A673 (cell line): Measurements from ENCODE around the gene MYO7A. TPM values are rescaled to one million over a fixed set of nuclear protein-coding genes. Genes with fewer than 3 reads are reported as not detected.

Experiments
- BruUV-seq: library from RNA; stranded (reverse); fragments of 400-500 nt; replicated peaks from 2 replicates; lab custom pipeline; 2021; lab: Mats Ljungman, UMichigan
- CTCF ChIA-PET: fragments of 300-600 bp; sonication (Branson Sonifier 250); formaldehyde crosslinking; loops from one replicate; lab custom pipeline; 2022; ENCODE audit warnings: antibody characterized with exemption; lab: Charles Lee
- POLR2A ChIA-PET: fragments of 300-600 bp; sonication (Branson Sonifier 250); formaldehyde crosslinking; loops from one replicate; lab custom pipeline; 2022; ENCODE audit warnings: antibody characterized with exemption; ENCODE audit not compliant: low non-redundant PET; lab: Charles Lee
- DNase-seq: peaks from one replicate; pipeline ENCODE4 v3.0.0-alpha.2; 2015; ENCODE audit warnings: low spot score
- H3K27ac ChIP-seq: fragments of 200-600 bp; sonication (generic); 2 replicates; pipeline ENCODE4 v1.5.1; 2016; ENCODE audit warnings: mixed run types, low read depth, mild to moderate bottlenecking, mixed read lengths, antibody characterized with exemption, low read length; ENCODE audit not compliant: poor library complexity, severe bottlenecking
- H3K27me3 ChIP-seq: fragments of 200-600 bp; sonication (generic); replicated peaks from 2 replicates; pipeline ENCODE4 v1.6.1; 2017; ENCODE audit warnings: mixed run types, low read depth, mild to moderate bottlenecking, mixed read lengths, antibody characterized with exemption, low read length; ENCODE audit not compliant: insufficient read depth, poor library complexity
- H3K36me3 ChIP-seq: fragments of 200-600 bp; sonication (generic); 2 replicates; pipeline ENCODE4 v1.6.1; 2016; ENCODE audit warnings: mixed run types, mild to moderate bottlenecking, mixed read lengths, antibody characterized with exemption, low read length; ENCODE audit not compliant: insufficient read depth, poor library complexity, severe bottlenecking
- H3K4me1 ChIP-seq: fragments of 200-600 bp; sonication (generic); 2 replicates; pipeline ENCODE4 v1.6.1; 2017; ENCODE audit warnings: mixed run types, mild to moderate bottlenecking, mixed read lengths, antibody characterized with exemption, low read length; ENCODE audit not compliant: insufficient read depth, poor library complexity, severe bottlenecking
- H3K4me3 ChIP-seq: fragments of 200-600 bp; sonication (generic); 2 replicates; pipeline ENCODE4 v1.5.1; 2016; ENCODE audit warnings: low read depth, mixed run types, mild to moderate bottlenecking, mixed read lengths, low read length; ENCODE audit not compliant: poor library complexity, severe bottlenecking
- H3K9me3 ChIP-seq: fragments of 200-600 bp; sonication (generic); 2 replicates; pipeline ENCODE4 v1.6.1; 2016; ENCODE audit warnings: mixed run types, low read depth, mild to moderate bottlenecking, mixed read lengths, antibody characterized with exemption, low read length; ENCODE audit not compliant: poor library complexity, severe bottlenecking
- EZH2 ChIP-seq: fragments of 200-600 bp; sonication (generic); IDR thresholded peaks from 2 replicates; pipeline ENCODE4 v1.6.1; 2017; ENCODE audit warnings: borderline replicate concordance, low read depth, mild to moderate bottlenecking, mixed read lengths, antibody characterized with exemption, low read length; ENCODE audit not compliant: poor library complexity, severe bottlenecking
- intact Hi-C: fragments of 100-400 bp; cut with micrococcal nuclease; formaldehyde crosslinking; loops from one replicate; pipeline ENCODE4 v1.10.0; 2022; ENCODE audit not compliant: unreplicated experiment
- total RNA-seq: library from RNA; stranded (reverse); gene quantifications from 2 replicates; pipeline ENCODE4 v1.2.3, GENCODE V29; 2021
- TF ChIP-seq, protein P1 (sequence below): fragments of 300-800, 200-600 bp; sonication (generic); conservative IDR thresholded peaks from 2 replicates; pipeline ENCODE4 v1.5.1; 2017; ENCODE audit warnings: low read depth, mild to moderate bottlenecking, antibody characterized with exemption, low read length, moderate library complexity, mixed read lengths

The MYO7A gene
- total RNA-seq, 1 experiment from 2014 or later, result not detected

- ChIA-PET CTCF (no interaction called here), POLR2A (no interaction called here)
- Histone ChIP-seq H3K27me3 (no peaks in the 10 kb centered on the region), H3K4me1 (peaks cover 5% of the 10 kb centered on the region), H3K9me3 (no peaks in the 10 kb centered on the region), H3K27ac (no peak overlapping the region), H3K36me3 (no peaks in the 10 kb centered on the region), H3K4me3 (no peak overlapping the region)
- BruUV-seq, result no TSS peak
- intact Hi-C loops, result no loop called here
- TF ChIP-seq EZH2, result no peak
- TF ChIP-seq, protein P1, sequence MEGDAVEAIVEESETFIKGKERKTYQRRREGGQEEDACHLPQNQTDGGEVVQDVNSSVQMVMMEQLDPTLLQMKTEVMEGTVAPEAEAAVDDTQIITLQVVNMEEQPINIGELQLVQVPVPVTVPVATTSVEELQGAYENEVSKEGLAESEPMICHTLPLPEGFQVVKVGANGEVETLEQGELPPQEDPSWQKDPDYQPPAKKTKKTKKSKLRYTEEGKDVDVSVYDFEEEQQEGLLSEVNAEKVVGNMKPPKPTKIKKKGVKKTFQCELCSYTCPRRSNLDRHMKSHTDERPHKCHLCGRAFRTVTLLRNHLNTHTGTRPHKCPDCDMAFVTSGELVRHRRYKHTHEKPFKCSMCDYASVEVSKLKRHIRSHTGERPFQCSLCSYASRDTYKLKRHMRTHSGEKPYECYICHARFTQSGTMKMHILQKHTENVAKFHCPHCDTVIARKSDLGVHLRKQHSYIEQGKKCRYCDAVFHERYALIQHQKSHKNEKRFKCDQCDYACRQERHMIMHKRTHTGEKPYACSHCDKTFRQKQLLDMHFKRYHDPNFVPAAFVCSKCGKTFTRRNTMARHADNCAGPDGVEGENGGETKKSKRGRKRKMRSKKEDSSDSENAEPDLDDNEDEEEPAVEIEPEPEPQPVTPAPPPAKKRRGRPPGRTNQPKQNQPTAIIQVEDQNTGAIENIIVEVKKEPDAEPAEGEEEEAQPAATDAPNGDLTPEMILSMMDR, result no peak
- no peak for DNase-seq
Measured at GRCh38 chr11:77152846-77153245, 24.8 kb downstream of the MYO7A start.

- Histone ChIP-seq H3K36me3 (no peaks in the 10 kb centered on the region), H3K4me3 (no peak overlapping the region), H3K4me1 (no peaks in the 10 kb centered on the region), H3K9me3 (no peaks in the 10 kb centered on the region), H3K27me3 (no peaks in the 10 kb centered on the region), H3K27ac (no peak overlapping the region)
- ChIA-PET CTCF (no interaction called here), POLR2A (no interaction called here)
- no peak for TF ChIP-seq EZH2
- TF ChIP-seq, protein P1, result no peak
- BruUV-seq, result no TSS peak
- intact Hi-C loops, result no loop called here
- no peak for DNase-seq
Measured at GRCh38 chr11:77153276-77154185, 25.5 kb downstream of the MYO7A start.

- Histone ChIP-seq H3K36me3 (no peaks in the 10 kb centered on the region), H3K27ac (no peak overlapping the region), H3K27me3 (no peaks in the 10 kb centered on the region), H3K9me3 (no peaks in the 10 kb centered on the region), H3K4me1 (no peaks in the 10 kb centered on the region), H3K4me3 (no peak overlapping the region)
- ChIA-PET POLR2A (no interaction called here), CTCF (no interaction called here)
- TF ChIP-seq, protein P1, result no peak
- no peak for TF ChIP-seq EZH2
- BruUV-seq, result no TSS peak
- no peak for DNase-seq
- intact Hi-C loops, result no loop called here
Measured at GRCh38 chr11:77154381-77155081, 26.5 kb downstream of the MYO7A start.
